HG03565 (cell line): ENCODE measurements around the gene CRACDL.
"Not testable (repeated sequence)": the region's sequence is repeated elsewhere in the genome, so short reads cannot be mapped to it uniquely, and the experiment has no call there.

Source experiments
- ATAC-seq: cut with Tn5 transposase; IDR thresholded peaks from one replicate; pipeline ENCODE4 v1.9.1; 2021; ENCODE audit warnings: mild to moderate bottlenecking, moderate library complexity; ENCODE audit not compliant: unreplicated experiment

CRACDL gene

DNA sequence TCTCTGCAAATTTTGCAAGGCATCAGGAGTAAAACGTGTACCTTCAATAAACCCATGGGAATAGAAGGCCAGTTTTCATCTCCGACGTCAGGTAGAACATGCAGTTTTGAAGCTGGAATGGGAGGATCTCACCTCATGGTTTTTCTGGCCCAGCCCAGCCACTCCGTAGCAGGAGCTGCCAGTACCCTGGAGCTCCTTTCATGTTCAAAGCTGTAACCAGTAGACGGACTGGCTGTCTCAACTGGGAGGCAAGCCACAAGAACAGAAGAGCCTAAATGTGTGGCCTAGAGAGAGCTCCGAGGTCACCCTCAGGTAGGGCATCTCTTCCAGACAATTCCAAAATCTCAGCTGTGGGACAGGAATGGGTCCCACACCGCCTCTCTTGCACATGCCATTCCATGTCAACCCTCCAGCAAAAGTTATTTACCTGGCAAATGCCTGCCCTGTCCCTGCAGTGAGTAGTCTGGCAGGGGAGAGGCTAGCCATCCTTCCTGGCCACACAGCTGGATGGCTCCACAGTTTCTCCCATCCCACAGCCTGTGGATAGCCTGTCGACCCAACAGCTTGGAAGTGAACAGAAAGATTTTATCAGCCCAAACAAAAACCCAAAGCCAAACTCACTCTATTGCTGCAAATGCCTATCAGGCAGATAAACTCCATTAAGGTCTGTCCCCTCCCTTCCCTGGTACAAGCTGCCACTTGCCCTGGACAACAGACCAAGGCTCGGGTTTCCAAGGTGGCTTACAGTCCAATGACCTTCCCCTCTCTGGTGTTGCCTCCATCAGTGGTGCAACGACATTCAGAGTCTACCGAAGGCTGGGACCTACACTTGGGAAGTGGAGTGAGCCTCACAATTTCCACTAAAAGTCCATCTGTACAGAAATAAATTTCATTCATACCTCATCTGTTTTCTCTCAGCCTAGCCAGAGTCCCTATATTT is 27.8 kb downstream of the CRACDL start:
- no peak for ATAC-seq

DNA sequence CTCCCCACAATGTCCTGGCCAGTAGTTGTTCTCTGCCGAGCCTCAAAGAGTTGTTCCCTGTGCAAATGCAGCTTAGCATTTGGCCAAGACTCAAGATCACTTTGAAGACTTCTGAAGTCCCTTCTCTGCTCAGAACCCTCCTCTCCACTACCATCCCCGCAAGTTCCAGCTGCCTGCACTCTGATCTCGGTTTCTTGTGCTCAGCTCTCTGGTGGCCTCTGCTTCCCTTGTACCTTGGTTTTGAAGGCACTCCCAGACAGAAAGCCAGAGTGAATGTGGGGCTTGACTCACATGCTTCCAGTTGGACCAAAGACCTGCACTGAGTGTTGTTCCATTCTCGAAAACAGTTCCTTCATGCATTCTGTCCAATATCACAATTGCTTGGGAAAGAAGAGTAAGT is 28.6 kb downstream of the CRACDL start:
- no peak for ATAC-seq

DNA sequence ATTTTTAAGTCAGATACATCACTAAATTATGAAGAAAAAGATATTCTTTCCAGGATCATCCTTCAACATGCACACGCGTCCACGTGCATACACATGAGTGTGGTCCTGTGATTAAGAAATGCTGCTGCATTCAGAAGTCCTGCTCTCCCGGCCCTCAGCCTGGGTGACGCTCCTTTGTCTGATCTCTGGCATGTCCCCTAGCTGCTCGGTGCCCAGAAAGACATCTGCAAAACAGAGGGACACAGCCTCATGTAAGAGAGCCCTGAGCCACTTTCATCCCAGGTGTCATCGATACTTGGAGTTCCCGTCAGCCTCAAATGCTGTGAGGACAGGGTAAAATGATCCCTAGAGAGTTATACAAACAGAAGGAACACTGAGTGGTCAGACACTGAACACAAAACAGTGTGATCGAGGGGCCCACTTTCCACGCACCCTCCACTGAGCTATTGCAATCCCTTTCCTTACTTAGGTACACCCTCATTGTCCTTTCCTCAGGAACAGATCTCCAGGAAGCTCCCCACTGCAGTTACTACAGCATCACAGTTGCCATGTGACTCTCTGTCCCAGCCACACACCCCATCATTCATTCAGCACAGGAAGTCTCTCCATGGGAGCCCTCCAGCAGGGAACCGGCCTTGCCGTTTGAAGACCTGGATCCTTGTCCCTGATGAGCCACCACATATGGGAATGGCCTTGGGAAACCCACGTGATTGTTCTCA is 32.1 kb downstream of the CRACDL start:
- no peak for ATAC-seq

DNA sequence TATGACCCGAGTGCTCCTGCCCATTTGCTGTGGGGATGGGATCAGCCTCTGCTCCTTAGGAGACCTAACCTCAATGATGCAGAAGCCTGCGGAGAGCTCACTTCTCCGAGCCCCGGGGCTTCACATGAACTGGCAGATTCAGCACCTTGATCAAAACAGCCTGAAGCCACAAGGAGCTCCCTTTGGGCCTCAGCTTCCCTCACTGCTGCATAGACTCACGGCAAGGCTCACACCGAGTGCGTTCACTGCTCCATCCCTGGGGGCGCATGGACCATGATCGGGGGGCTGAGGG is 33.0 kb downstream of the CRACDL start:
- ATAC-seq: no peak

DNA sequence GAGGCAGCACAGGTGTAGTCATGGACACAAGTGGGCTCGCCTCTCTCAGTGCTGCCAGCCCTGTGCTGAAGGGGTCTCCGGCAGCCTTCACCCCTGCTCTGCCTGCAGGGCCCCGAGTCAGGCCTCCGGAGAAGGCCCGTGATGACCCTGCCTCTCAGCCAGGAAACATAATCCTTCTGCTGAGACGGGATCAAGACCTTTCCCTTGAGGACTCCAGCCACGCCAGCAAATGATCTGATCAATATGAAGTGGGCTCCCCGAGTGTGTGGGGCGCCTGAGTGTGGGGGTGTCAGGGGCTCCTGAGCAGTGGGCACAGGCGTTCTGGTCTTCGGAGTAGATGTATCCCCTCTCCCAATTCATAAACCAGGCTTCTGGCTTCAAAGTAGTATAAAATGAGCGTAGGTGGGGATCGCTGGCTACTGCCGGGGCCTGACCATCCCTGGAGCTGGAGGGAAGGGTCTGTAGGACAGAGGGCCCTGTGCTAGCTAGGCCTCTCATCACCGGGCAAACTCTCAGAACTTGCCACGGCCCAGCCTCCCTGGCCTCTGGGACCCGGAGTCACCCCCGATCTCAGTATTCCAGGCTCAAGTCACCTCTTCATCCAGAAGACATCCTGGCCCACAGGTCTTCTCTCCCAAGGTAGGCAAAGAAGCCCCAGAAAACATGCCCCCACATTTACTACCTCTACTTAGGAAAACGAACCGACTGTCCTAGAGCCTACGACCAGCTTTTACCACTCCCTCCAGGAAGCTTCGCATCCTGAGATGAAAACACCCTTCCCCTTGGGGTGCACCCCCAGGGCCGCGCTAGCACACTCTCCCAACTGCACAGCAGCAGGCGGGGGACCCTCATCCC is 33.6 kb downstream of the CRACDL start:
- no peak for ATAC-seq

DNA sequence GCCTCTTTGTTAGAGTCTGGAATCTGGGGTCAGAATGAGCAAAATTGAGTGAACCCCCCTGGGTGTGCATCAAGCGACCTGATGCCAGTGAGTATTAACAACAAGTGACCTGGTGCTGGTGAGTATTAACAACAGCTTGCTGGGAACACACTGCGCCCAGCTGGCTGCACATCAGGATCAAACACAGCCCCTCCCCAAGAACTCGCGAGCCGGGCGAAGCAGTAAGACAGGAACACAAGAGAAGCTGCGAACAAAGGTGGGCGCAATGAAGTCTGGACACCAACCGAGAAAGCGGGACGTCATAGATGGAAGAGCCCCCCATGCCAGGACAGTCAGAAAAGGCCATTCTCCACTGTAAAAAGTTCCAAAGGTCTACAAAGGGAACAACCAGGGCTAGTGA is 34.3 kb downstream of the CRACDL start:
- no peak for ATAC-seq

DNA sequence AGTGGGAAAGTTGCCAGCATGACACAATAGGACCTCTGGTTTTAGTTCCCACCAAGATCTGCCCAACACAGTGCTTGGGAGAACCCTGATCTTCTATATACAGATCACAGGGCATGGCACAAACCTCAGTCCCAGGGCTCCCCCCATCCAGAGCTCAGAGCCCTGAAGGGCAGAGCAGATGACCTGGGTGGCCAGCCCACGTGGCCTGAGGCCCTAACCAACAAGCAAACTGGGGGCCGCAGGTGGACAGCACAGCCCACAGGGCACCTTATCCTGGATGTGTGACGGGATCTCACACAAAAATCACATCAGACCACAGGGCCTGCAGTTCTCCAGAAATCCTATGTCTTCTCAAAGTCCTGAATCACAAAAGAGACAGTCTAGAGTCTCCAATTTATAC is 34.7 kb downstream of the CRACDL start:
- ATAC-seq: no peak

DNA sequence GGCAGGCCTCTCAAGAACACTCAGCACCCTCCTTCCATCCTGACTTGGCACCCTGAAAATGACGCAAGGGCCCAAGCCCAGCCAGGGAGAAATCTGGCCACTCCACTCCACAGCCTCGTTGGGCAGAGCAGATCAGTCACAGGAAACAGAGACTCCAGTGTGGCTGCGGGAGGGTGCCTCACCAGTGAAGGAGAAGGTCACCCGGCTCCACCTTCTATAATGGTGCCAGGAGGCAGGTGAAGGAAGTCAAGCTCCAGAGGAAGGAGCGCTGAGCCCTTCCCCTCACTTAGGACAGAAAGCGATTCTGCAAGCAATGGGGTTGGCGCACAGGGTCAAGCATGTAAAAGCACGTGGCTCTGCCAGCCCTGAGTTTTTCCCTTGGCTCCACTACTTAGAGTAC is 35.3 kb downstream of the CRACDL start:
- ATAC-seq: no peak

DNA sequence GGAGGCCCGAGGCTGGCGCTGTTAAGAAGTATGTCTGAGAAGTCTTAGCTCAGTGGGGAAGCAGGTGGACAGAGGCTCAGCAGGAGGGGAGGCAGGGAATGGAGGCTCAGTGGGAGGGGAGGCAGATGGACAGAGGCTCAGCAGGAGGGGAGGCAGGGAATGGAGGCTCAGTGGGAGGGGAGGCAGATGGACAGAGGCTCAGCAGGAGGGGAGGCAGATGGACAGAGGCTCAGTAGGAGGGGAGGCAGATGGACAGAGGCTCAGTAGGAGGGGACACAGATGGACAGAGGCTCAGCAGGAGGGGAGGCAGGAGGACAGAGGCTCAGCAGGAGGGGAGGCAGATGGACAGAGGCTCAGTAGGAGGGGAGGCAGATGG is 36.3 kb downstream of the CRACDL start:
- ATAC-seq: not testable (repeated sequence)

DNA sequence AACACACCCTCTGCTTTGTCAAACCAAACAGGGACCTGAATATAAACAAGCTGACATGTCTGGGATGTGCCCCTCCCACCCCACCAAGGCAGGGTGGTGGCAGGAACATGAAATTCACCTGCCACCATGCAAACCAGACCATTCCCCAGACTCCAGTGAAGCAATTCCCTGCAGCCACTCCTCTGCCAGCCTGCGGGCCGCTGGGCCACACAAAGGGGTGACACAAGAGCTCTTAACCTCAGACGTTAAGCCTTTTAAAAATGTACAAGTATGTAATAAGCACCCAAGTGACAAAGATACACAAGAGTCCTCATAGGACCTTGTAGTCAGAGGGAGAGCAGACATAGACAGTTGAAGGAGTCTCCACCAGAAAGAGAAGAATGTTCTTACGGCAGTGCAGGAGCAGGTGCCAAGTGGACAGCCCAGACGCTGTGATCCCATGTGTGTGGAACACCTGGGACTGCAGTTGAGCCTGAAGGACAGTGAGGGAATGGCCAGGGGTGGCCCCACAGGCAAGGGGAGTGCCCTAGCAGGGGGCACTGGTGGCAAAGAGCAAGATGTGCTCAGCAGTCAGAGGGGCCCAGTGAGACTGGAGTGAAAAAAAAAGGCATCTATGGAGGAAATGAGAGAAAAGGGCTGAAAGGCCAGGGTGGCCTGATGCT is 36.9 kb downstream of the CRACDL start:
- ATAC-seq: no peak

DNA sequence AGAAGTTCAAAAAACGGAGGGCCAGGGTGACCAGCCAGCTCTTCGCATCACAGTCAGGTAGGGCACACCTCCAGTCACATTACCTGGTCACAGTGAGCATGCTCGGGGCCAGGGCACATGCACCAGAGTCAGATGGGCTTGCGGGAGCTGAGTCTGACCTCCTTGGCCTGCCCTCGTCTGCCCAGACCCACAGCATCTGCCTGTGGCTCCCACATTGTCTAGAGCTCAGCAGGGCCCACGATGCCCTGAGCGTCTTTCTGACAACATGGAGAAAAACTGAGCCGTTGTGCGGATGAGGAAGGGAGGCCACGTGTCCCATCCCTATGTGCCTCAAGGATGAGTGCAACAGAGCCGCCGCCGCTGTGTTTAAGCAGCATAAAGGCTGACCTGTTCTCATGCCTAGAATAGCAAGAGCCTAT is 37.6 kb downstream of the CRACDL start:
- ATAC-seq: no peak

DNA sequence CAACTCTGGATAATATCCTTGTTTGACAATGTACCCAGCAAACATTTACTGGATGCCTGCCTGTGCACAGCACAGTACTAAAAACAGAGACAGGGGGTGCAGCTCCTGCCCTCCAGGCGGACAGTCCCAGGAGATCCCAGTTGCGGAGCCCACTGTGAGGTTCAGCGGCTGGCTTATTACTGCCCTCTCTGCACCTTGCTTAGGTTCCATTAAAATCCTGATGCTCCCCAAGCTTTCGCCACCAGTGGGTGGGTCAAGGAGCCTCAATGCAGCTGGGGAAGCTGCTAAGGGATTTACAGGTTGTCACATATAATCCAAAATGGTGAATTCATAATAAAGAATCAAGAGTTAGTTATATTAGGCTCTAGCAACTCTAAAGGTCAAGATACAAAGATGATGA is 38.3 kb downstream of the CRACDL start:
- ATAC-seq: no peak

DNA sequence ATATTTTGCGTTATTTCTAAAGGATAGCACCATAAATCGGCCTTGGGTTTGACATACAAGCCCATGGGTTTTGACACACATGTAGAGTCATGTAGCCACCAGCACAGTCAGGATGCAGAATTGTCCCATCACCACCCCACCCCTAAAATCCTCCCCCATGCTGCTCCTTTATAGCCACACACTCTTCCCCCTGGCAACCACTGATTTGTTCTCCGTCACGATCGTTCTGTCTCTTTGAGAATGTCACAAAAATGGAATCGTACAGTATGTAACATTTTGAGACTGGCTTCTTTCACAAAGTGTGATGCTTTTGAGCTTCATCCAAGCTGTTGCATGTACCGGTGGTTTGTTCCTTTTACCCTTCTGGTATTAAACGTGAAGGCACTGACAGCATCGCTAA is 39.1 kb downstream of the CRACDL start:
- no peak for ATAC-seq

DNA sequence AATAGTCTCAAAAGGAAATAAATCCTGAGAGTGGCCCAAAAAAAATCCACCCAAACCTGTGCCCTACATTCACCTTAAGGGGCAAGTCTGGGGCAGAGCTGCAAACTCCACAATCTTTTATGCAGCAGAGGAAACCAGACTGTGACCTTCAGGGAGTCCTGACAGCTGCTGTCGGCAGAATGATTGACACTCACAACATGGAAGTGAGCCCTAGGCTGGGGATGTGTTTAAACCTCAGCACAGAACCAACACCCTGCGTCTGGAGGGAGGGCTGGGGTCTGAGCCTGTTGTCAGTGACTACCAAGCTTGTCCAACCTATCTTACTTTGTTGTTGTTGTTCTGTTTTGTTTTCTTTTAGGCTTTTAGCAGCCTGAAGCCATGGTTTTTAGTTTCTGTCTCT is 39.6 kb downstream of the CRACDL start:
- no peak for ATAC-seq

DNA sequence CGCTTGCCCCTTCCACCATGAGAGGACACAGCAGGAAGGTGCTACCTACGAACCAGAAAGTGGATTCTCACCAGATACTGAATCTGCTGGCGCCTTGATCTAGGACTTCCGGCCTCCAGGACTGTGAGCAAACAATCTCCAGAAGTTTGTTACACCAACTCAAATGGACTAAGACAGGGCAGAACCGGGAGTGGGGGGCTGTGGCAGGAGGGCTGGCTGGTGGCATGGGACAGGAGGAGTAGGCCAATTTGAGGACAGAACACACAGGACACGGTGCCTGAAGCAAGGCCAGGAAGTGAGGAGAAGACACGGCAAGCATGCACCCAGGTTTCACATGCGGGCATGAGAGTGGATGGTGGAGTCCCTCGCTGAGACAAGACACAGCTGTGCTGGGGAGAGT is 40.1 kb downstream of the CRACDL start:
- no peak for ATAC-seq

DNA sequence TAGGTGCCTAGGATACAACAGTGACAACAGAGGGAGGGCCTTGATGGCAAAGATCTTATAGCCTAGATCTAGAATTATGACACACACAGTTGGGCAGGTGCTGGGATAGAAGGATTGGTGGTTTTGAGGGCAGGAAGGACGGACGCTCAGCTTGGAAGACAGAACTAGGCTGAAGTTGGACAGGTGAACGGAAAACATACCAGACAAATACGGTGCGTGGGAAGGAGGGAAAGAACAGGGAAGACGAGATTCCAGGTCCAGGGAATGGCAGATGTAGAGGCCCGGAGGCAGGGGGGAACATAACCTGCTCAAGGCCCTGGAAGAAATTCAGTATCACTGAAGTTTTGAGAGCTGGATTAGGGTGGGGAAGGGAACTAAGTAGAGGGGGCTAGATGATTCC is 40.8 kb downstream of the CRACDL start:
- no peak for ATAC-seq

DNA sequence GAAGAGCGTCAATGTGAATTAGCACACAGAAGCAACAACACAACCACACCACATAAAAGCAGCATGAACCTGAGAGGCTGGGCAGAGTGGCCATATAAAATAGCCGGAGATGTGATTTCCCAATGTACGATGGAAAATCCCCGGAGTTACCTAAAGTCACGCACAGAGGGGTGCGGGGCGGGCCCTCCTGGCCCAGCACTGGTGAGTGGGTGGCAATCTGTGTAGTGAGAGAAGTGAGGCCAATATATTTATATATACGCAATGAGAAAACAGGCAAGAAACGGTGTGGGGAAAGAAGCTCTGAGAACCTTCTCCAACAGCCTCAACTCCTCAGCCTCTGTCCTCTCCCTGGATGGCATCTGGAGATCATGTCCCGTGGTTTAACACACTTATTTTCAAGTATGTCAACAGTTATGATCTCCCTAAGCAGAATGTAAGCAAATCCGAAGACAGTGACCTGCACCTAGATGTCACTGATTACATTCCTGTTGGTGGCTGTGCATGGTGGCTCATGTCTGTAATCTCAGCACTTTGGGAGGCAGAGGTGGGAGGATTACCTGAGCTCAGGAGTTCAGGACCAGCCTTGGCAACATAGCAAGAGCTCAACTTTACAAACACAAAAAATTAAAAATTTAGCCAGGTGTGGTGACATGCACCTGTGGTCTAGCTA is 41.6 kb downstream of the CRACDL start:
- no peak for ATAC-seq

DNA sequence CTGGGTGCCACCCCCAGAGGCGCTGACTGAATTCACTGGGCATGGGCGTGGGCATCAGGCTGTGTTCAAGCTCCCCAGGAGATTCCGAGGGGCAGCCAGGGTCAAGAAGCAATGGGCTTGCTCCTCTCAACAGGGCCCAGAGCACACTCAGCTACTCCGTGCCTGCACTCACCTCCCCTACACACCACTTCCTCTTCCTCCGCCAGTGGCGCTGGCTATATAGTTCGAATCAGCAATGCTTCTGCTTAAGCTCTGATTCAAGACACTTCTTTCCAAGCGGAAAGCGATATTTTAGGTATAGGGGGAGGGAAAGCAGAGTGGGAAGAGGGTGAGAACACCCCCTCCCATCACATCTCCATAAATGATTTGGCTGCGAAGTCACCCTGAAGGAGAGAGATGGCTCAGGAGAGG is 42.1 kb downstream of the CRACDL start:
- ATAC-seq: no peak

DNA sequence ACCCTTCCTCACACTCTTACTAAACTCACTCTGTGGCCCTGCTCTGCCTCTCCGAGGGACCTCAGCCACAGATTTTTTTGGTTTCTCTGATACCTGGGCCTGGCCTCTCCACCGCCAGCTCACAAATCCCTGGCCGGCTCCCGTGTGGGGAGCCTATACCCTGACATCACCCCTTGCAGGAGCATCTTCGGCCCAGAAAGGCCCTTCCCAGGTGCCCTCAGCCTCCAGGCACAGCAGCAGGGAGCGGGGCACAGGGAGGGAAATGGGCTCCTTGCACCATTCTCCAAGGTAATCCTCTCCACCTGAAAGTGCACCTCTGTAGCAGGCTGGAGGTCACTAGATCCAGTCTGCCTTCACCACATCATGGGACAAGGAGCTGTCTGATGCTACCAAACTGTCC is 43.2 kb downstream of the CRACDL start:
- ATAC-seq: no peak

DNA sequence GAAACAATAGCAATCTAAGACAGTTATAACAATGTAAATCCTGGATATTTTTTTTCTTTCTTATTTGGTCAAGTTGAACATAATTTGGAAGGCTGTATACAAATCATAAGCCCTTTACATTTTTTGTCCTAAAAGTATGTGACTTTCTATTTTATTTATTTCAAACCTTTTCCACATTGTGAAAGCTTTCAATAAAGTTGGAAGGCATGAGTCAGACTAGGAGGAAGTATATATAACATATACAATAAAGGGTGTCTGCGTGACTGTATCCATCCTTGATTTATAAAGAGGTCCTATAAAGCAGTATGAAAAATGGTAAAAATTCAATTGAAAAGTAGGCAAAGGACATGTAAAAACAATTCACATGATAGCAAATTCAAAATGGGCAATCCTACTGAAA is 44.4 kb downstream of the CRACDL start:
- ATAC-seq: no peak
